Right atrium auricular region (tissue), 2 donors: Measurements from ENCODE around the gene PCGF3. TPM values are rescaled to one million over a fixed set of nuclear protein-coding genes. Genes with fewer than 3 reads are reported as not detected.

Source experiments
- DNase-seq: peaks from one replicate; pipeline ENCODE4 v3.0.0-alpha.2; 2019; ENCODE audit warnings: low spot score
- H3K27ac ChIP-seq, 2 donors: fragments of 200-600 bp; sonication (generic); 1 replicate in 1 of 2; 2 replicates in 1 of 2; pipeline ENCODE4 v1.5.1; 2016 to 2019
- H3K27me3 ChIP-seq, 2 donors: fragments of 200-600 bp; sonication (generic); one replicate each; pipeline versions ENCODE4 v1.5.1 to v1.6.0; 2017 to 2019
- H3K36me3 ChIP-seq: fragments of 200-600 bp; sonication (generic); one replicate; pipeline ENCODE4 v1.5.1; 2016
- H3K4me1 ChIP-seq, 2 donors: fragments of 200-600 bp; sonication (generic); one replicate each; pipeline versions ENCODE4 v1.5.1 to v1.6.0; 2017 to 2019
- H3K4me3 ChIP-seq, 2 donors: fragments of 200-600 bp; sonication (generic); 1 replicate in 1 of 2; 2 replicates in 1 of 2; pipeline ENCODE4 v1.5.1; 2017 to 2019; ENCODE audit warnings: mild to moderate bottlenecking in 1 of 2, moderate library complexity in 1 of 2
- H3K9me3 ChIP-seq, 2 donors: fragments of 200-600 bp; sonication (generic); one replicate each; pipeline ENCODE4 v1.5.1; 2019
- total RNA-seq, 2 donors: library from RNA; depleted of rRNA; stranded (reverse); fragments of >200 nt; gene quantifications; one replicate each; pipeline ENCODE4 v1.1.0, GENCODE V29; 2016
- TF ChIP-seq, protein P1 (sequence below), 2 donors: fragments of 200-600 bp; sonication (generic); IDR thresholded peaks; one replicate each; pipeline ENCODE4 v1.5.1; 2019; ENCODE audit warnings: antibody characterized with exemption in 2 of 2

Gene PCGF3
- total RNA-seq, 2 donors from 2014 or later, result 17.9 to 22.6 TPM

DNA sequence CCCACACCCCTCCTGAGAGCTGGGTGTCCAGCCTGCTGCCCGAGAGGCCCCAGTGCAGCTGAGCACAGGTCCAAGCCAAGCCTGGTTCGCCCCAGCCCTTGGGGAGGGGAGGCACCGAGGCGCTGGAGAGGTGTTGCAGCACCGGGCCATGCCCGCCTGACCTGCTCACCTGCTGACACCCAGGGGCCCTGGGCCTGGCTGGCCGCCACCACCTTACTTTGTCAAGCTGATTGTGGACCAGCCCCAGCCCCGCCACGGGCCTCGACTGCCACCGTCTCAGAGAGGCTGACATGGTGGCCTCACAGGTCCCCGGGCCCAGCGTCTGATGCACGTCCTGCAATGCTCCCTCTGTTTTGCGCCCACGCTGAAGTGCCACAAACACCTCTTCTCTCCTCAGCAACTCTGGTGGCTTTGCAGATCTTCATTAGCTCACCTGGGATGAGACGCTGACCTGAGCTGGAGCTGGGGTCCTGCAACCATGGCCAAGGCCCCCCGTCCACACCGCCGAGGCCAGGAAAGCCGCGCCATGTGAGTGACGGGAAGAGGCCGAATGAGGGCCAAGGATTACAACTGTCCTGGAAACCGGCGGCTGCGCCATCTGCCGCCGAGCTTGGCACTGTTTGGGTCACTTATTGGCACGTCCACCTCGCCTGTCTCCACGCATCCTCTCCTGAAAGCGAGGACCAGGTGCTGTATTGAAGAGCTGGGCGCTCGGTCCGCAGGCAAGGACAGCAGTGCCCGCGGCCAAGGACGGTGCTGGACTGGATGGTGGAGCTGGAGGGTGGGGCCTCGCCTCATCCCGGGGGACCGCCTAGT, 112.7 kb downstream of the PCGF3 start:
- Histone ChIP-seq H3K27me3 (no peaks in the 10 kb centered on the region), H3K27ac (no peak overlapping the region), H3K36me3 (no peaks in the 10 kb centered on the region), H3K4me1 (no peaks in the 10 kb centered on the region), H3K4me3 (no peak overlapping the region), H3K9me3 (no peaks in the 10 kb centered on the region)
- DNase-seq, result no peak
- TF ChIP-seq, protein P1, sequence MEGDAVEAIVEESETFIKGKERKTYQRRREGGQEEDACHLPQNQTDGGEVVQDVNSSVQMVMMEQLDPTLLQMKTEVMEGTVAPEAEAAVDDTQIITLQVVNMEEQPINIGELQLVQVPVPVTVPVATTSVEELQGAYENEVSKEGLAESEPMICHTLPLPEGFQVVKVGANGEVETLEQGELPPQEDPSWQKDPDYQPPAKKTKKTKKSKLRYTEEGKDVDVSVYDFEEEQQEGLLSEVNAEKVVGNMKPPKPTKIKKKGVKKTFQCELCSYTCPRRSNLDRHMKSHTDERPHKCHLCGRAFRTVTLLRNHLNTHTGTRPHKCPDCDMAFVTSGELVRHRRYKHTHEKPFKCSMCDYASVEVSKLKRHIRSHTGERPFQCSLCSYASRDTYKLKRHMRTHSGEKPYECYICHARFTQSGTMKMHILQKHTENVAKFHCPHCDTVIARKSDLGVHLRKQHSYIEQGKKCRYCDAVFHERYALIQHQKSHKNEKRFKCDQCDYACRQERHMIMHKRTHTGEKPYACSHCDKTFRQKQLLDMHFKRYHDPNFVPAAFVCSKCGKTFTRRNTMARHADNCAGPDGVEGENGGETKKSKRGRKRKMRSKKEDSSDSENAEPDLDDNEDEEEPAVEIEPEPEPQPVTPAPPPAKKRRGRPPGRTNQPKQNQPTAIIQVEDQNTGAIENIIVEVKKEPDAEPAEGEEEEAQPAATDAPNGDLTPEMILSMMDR (IDR thresholded peaks at IDR 0.05), result no peak

DNA sequence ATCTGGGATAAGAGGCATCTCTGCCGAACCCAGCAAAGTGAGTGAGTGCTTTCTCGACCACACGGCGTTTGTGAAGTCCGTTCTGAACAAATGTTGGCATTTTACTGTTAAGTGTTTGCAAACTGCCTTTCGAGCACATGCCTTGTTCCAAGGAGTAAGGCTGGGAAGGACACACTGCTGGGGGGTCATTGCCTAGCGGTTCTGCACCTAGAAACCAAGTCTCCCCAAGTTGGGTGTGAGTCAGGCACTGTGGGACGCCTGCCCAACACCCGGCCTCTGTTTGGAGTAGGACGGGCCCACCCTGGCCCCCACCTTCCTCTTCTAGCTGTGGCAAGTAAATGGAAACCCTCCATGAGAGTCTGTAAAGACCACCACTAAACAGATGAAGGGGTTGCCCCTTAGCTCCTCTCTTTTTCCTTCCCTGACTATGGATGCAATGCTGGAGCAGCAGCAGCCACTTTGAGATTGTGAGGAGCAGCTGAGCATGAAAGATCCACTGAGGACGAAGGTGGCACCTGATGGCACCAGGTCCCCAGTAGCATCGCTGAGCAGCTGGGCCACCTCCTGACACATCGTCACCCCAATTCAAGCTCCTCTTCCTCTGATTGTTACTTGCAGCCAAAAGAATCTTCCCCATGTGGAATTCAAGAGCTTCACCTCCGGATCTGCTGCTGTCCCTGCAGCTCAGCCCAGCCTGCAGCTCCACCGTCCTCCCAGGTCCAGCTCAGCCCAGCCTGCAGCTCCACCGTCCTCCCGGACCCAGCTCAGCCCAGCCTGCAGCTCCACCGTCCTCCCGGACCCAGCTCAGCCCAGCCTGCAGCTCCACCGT, 114.0 kb downstream of the PCGF3 start:
- peaks cover 0 to under 1% of the 10 kb centered on the region in 2 donors for H3K4me1 ChIP-seq
- TF ChIP-seq, protein P1 (IDR thresholded peaks at IDR 0.05), result no peak
- no peaks in the 10 kb centered on the region for H3K9me3 ChIP-seq
- no peak for DNase-seq
- H3K27me3 ChIP-seq, result peaks cover 2% of the 10 kb centered on the region in 2 donors
- no peaks in the 10 kb centered on the region for H3K36me3 ChIP-seq
- no peak overlapping the region for H3K4me3 ChIP-seq
- H3K27ac ChIP-seq, result no peak overlapping the region

Other genes starting within 250 kb of the PCGF3 start
- 1 to 10 TPM; 7.3 to 8.2 TPM for gene ZNF721, start 206.7 kb upstream of the PCGF3 start, total RNA-seq
- 10 to 100 TPM; 14.8 to 25.3 TPM for gene PIGG, start 206.6 kb upstream of the PCGF3 start, total RNA-seq
- not detected for gene TMEM271, start 129.5 kb upstream of the PCGF3 start, total RNA-seq
- 1 to 10 TPM; 2.3 to 4.6 TPM for gene PDE6B, start 80.3 kb upstream of the PCGF3 start, total RNA-seq
- 100 to 1,000 TPM in 1 of 2 donors, 10 to 100 TPM in 1; 85.1 to 265 TPM for gene ATP5ME, start 31.6 kb upstream of the PCGF3 start, total RNA-seq
- 1 to 10 TPM; 3.2 to 3.6 TPM for gene MYL5, start 31.3 kb upstream of the PCGF3 start, total RNA-seq
- 10 to 100 TPM in 1 of 2 donors, 1 to 10 TPM in 1; 10.0 to 12.0 TPM for gene SLC49A3, start 16.7 kb upstream of the PCGF3 start, total RNA-seq
- gene CPLX1, start 120.3 kb downstream of the PCGF3 start, total RNA-seq, result 1 to 10 TPM in 1 of 2 donors, under 1 TPM in 1; 0.98 to 2.3 TPM
- gene GAK, start 226.5 kb downstream of the PCGF3 start, total RNA-seq, result 10 to 100 TPM; 27.8 to 52.2 TPM
- gene TMEM175, start 226.6 kb downstream of the PCGF3 start, total RNA-seq, result 10 to 100 TPM; 20.2 to 24.0 TPM